ENCODE data around the gene BIRC5.

Gene BIRC5

DNA sequence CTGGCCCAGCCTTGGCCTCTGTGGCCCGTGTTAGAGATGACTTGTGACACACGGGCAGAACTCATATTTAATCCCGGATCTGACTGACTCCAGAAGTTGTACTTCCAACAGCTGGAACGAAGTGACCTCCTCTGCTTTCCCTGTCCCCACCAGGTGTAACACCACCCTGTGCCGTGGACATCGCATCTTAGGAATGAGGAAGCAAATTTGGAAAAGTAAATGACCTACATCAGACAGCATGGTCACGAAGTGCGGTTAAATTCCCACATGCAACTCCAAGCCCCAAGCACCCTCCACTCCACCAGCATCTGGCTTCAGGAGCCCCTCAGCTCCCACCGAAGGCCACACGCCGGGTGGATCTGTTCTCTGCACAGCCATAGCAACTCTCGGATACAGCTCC is 30.1 kb upstream of the BIRC5 start:
- DNase-seq (ENCODE audit: insufficient read length, low spot score) = no peak
- TF ChIP-seq POLR2A (IDR thresholded peaks at IDR 0.05; ENCODE audit: low read depth, low read length) = no peak
- FAIRE-seq = no peak

DNA sequence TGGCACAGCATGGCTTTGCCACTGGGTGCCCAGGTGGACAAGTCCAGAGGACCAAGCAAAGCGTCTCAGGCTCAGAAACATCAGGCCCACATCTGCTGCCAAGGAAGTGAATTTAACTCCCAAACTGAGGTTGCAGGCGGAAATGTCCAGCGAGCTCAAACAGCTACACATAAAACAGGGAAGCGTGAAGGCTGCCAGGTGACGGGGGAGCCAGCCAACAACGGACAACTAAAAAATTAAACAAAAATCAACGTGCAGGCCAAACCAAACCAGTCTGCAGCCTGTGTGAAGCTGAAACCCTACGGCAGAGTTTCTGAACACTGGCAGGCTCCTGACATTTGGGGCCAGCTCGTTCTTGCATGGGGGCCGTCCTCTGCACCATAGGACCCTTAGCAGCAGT is 29.7 kb upstream of the BIRC5 start:
- DNase-seq (ENCODE audit: insufficient read length, low spot score) = no peak
- no peak for FAIRE-seq
- TF ChIP-seq POLR2AphosphoS5 (IDR thresholded peaks at IDR 0.05; ENCODE audit: low read depth, low read length) (no peak), POU2F2 (IDR thresholded peaks at IDR 0.05; ENCODE audit: low read depth, low read length) (no peak), PAX5 (IDR thresholded peaks at IDR 0.05; ENCODE audit: insufficient read depth, low read length, severe bottlenecking) (no peak), POLR2A (IDR thresholded peaks at IDR 0.05; ENCODE audit: low read depth, low read length) (no peak), TAF1 (IDR thresholded peaks at IDR 0.05; ENCODE audit: low read depth, low read length) (no peak), SPI1 (IDR thresholded peaks at IDR 0.05; ENCODE audit: low read depth, low read length) (no peak)

DNA sequence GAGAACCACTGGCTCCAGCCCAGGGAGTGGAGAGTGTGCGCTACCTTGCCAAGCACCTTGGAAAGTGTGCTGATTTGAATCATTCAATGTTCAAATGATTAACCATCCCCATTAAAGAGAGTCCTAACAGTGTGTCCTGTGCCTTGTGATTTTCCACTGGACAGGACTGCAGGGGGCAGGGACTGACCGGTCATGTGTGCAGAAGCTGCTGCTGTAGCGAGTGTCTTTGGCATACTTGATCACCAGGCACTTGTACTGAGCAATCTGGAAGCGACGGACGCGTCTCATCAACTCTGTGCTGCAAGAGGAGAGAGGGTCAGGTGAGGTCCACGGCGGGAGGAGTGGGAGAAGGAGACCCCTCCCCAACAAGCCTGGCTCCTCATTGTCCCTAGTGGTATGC is 29.2 kb upstream of the BIRC5 start:
- FAIRE-seq (no peak), DNase-seq (ENCODE audit: insufficient read length, low spot score) (no peak)
- TF ChIP-seq PAX5 (IDR thresholded peaks at IDR 0.05; ENCODE audit: insufficient read depth, low read length, severe bottlenecking) (no peak), SPI1 (IDR thresholded peaks at IDR 0.05; ENCODE audit: low read depth, low read length) (no peak), TAF1 (IDR thresholded peaks at IDR 0.05; ENCODE audit: low read depth, low read length) (no peak), POU2F2 (IDR thresholded peaks at IDR 0.05; ENCODE audit: low read depth, low read length) (no peak), POLR2A (IDR thresholded peaks at IDR 0.05; ENCODE audit: low read depth, low read length) (no peak), POLR2AphosphoS5 (IDR thresholded peaks at IDR 0.05; ENCODE audit: low read depth, low read length) (no peak)

DNA sequence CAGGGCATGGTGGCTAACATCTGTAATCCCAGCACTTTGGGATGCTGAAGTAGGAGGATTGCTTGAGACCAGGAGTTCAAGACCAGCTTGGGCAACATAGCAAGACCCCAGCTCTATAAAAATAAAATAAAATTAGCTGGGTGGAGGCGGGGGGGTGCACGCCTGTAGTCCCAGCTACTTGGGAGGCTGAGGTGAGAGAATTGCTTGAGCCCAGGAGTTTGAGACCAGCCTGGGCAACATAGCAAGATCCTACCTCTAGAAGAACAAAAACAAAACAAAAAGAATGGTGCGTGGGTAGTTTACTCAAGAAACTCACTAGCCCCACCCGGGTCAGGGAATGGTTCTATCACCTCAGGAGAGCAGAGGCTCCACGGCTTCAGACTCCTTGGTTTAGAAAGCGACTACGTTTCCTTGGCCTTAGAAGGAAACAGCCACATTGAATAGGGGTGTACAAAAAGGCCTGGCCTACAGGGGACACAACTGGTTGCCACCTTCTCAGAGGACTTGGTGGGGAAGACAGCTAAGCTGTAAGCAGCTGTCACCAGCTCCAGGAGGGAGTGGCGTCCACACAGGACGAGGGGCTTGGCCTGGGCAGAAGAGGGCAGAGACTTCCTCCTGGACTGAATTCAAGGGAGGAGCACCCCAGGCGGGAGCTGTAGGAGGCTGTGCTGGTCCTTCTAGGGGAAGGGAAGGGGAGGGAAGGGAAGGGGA is 27.9 kb upstream of the BIRC5 start:
- FAIRE-seq = no peak
- DNase-seq (ENCODE audit: insufficient read length, low spot score) = no peak
- TF ChIP-seq PAX5 (IDR thresholded peaks at IDR 0.05; ENCODE audit: insufficient read depth, low read length, severe bottlenecking) (no peak), SPI1 (IDR thresholded peaks at IDR 0.05; ENCODE audit: low read depth, low read length) (no peak), POU2F2 (IDR thresholded peaks at IDR 0.05; ENCODE audit: low read depth, low read length) (no peak)

DNA sequence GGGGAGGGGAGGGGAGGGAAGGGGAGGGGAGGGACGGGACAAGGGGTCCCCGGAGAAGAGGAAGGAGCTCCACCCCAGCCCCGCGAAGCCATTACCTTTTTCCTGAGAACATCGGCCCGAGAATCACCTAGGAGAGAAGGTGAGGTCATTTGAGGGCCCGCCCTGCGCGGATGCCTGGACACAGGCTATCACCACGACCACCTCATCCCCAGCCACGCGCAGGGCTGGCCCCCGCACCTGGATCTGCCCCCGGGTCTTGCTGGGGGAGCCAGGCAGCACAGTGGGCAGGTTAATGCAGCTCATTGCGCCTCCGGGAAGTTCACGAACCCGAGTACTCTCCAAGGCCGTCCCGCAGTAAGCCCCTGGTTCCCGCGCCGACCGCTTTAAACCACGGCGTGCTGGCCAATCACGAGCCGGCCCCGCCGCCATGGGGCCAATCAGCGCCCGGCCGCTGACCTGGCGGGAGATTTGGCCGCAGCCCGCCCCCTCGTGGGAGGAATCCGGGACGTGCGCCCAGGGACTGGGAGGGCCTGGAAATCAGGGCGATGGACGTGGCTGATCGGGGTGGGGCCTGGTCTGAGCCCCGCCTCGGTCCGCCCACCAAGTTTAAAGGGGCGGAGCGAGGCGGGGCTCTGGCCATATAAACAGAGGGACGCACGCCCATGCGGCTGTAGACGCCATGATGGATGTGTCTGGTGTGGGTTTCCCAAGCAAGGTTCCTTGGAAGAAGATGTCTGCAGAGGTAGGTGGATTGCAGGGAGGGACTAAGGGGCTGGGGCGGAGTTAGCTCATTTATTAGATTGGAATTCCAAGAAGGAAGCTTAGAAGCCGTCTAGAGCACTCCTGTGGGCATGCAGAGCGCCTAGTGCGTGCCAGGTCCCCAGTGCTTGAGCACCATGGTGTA is 27.1 kb upstream of the BIRC5 start, which contains the start of the genes AFMID and TK1:
Gene AFMID, plus strand, starts transcription at position 671 of the 904 bp plus-strand sequence. Its CDS starts 9 bp downstream, at position 680.
Gene TK1, minus strand, starts transcription at position 361 of the 904 bp plus-strand sequence. Its CDS starts 58 bp downstream, at position 303.
- no peak for TF ChIP-seq POU2F2 (IDR thresholded peaks at IDR 0.05; ENCODE audit: low read depth, low read length)
- TF ChIP-seq POLR2AphosphoS5 (IDR thresholded peaks at IDR 0.05; ENCODE audit: low read depth, low read length) = peak; percentile 75
- 0 out of 2 replicates have a peak, but pooled peaks have one; percentile 42 for TF ChIP-seq TAF1 (IDR thresholded peaks at IDR 0.05; ENCODE audit: low read depth, low read length)
- no peak for TF ChIP-seq SPI1 (IDR thresholded peaks at IDR 0.05; ENCODE audit: low read depth, low read length)
- TF ChIP-seq PAX5 (IDR thresholded peaks at IDR 0.05; ENCODE audit: insufficient read depth, low read length, severe bottlenecking) = no peak
- TF ChIP-seq POLR2A (IDR thresholded peaks at IDR 0.05; ENCODE audit: low read depth, low read length) = peak; percentile 89
- DNase-seq (ENCODE audit: insufficient read length, low spot score) = peak; percentile 99
- FAIRE-seq = peak; percentile 97

- no peak for FAIRE-seq
- DNase-seq (ENCODE audit: insufficient read length, low spot score) = no peak
- no peak for TF ChIP-seq POU2F2 (IDR thresholded peaks at IDR 0.05; ENCODE audit: low read depth, low read length)
- TF ChIP-seq TAF1 (IDR thresholded peaks at IDR 0.05; ENCODE audit: low read depth, low read length) = no peak
- no peak for TF ChIP-seq PAX5 (IDR thresholded peaks at IDR 0.05; ENCODE audit: insufficient read depth, low read length, severe bottlenecking)
- TF ChIP-seq POLR2A (IDR thresholded peaks at IDR 0.05; ENCODE audit: low read depth, low read length) = no peak
Measured at GRCh38 chr17:78196716-78197115, 17.3 kb upstream of the BIRC5 start.

GRCh38 chr17:78197147-78197832 is 16.8 kb upstream of the BIRC5 start:
- no peak for DNase-seq (ENCODE audit: insufficient read length, low spot score)
- TF ChIP-seq TAF1 (IDR thresholded peaks at IDR 0.05; ENCODE audit: low read depth, low read length) = no peak
- no peak for TF ChIP-seq POU2F2 (IDR thresholded peaks at IDR 0.05; ENCODE audit: low read depth, low read length)
- no peak for TF ChIP-seq SPI1 (IDR thresholded peaks at IDR 0.05; ENCODE audit: low read depth, low read length)
- TF ChIP-seq POLR2AphosphoS5 (IDR thresholded peaks at IDR 0.05; ENCODE audit: low read depth, low read length) = no peak
- FAIRE-seq = no peak

- no peak for TF ChIP-seq POLR2A (IDR thresholded peaks at IDR 0.05; ENCODE audit: low read depth, low read length)
- no peak for TF ChIP-seq TAF1 (IDR thresholded peaks at IDR 0.05; ENCODE audit: low read depth, low read length)
- TF ChIP-seq POLR2AphosphoS5 (IDR thresholded peaks at IDR 0.05; ENCODE audit: low read depth, low read length) = no peak
- no peak for TF ChIP-seq POU2F2 (IDR thresholded peaks at IDR 0.05; ENCODE audit: low read depth, low read length)
- TF ChIP-seq PAX5 (IDR thresholded peaks at IDR 0.05; ENCODE audit: insufficient read depth, low read length, severe bottlenecking) = no peak
- no peak for TF ChIP-seq SPI1 (IDR thresholded peaks at IDR 0.05; ENCODE audit: low read depth, low read length)
- FAIRE-seq (no peak), DNase-seq (ENCODE audit: insufficient read length, low spot score) (no peak)
Measured at GRCh38 chr17:78200451-78200850, 13.6 kb upstream of the BIRC5 start.

DNA sequence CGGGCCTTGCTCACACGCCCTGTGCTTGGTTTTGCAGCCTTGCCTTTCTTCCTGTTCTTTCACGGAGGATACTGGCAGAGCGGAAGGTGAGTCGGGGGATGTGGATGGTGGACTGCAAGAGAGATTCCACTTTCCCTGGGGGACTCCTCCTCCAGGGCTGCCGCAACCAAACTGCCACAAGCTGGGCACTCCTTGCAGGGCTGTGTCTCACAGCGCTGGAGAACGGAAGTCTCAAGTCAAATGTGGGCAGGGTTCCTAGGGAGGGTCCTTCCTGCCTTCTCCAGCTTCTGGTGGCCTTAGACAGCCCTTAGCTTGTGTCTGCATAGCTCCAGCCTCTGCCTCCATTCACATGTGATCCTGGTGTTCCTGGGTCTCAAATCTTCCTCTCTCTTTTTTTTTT is 11.4 kb upstream of the BIRC5 start:
- DNase-seq (ENCODE audit: insufficient read length, low spot score) = no peak
- FAIRE-seq = no peak
- no peak for TF ChIP-seq POLR2A (IDR thresholded peaks at IDR 0.05; ENCODE audit: low read depth, low read length)
- no peak for TF ChIP-seq PAX5 (IDR thresholded peaks at IDR 0.05; ENCODE audit: insufficient read depth, low read length, severe bottlenecking)
- TF ChIP-seq TAF1 (IDR thresholded peaks at IDR 0.05; ENCODE audit: low read depth, low read length) = no peak
- no peak for TF ChIP-seq POU2F2 (IDR thresholded peaks at IDR 0.05; ENCODE audit: low read depth, low read length)
- TF ChIP-seq SPI1 (IDR thresholded peaks at IDR 0.05; ENCODE audit: low read depth, low read length) = no peak
- TF ChIP-seq POLR2AphosphoS5 (IDR thresholded peaks at IDR 0.05; ENCODE audit: low read depth, low read length) = no peak
